ENCODE results near the gene PSME2. TPM values are rescaled to one million over a fixed set of nuclear protein-coding genes. Genes with fewer than 3 reads are reported as not detected.
A peak's percentile ranks its signal among the peaks of the same experiment; 100 is the strongest.

PSME2 gene
- total RNA-seq, 1 donor from 2014 or later, result 125 TPM

DNA sequence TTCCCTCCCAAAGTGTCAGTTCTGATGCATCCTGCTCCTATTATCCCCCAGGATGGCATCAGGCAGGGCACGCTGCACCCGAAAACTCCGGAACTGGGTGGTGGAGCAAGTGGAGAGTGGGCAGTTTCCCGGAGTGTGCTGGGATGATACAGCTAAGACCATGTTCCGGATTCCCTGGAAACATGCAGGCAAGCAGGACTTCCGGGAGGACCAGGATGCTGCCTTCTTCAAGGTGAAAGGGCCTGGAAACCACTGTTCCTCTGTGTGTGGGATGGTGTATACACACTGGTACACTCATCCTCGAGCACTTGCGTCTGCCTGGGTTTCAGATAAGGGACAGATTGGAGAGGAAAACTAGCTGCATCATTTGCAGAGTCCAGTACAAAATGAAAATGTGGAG lies 15.7 kb upstream of the PSME2 start:
- no peak for TF ChIP-seq CTCF (conservative IDR thresholded peaks at IDR 0.05)
- Mint-ChIP-seq H3K27ac (ENCODE audit: unreplicated experiment) (no peak overlapping the region), H3K4me1 (peaks cover 13% of the 10 kb centered on the region), H3K27me3 (ENCODE audit: low read depth) (no peaks in the 10 kb centered on the region), H3K36me3 (ENCODE audit: low read depth) (no peaks in the 10 kb centered on the region), H3K9me3 (no peaks in the 10 kb centered on the region), H3K4me3 (no peak overlapping the region)
- no peak for DNase-seq (ENCODE audit: low read depth, low spot score)

GRCh38 chr14:24160850-24161804 lies 14.7 kb upstream of the PSME2 start, which contains the start of gene IRF9:
Gene IRF9 (plus strand): TSS chr14:24161265. CDS start chr14:24162145, 880 bp downstream.
- Mint-ChIP-seq H3K4me1 (peaks cover 13% of the 10 kb centered on the region), H3K27ac (ENCODE audit: unreplicated experiment) (peak within 1 kb of the TSS; percentile 9), H3K27me3 (ENCODE audit: low read depth) (no peaks in the 10 kb centered on the region), H3K4me3 (peak within 1 kb of the TSS; percentile 76), H3K36me3 (ENCODE audit: low read depth) (peaks cover 4% of the 10 kb centered on the region), H3K9me3 (no peaks in the 10 kb centered on the region)
- peak; percentile 99 for DNase-seq (ENCODE audit: low read depth, low spot score)
- TF ChIP-seq CTCF (conservative IDR thresholded peaks at IDR 0.05), result peak; percentile 99

GRCh38 chr14:24160499-24160849 lies 14.1 kb upstream of the PSME2 start:
- TF ChIP-seq CTCF (conservative IDR thresholded peaks at IDR 0.05), result no peak
- Mint-ChIP-seq H3K27ac (ENCODE audit: unreplicated experiment) (no peak overlapping the region), H3K27me3 (ENCODE audit: low read depth) (no peaks in the 10 kb centered on the region), H3K9me3 (no peaks in the 10 kb centered on the region), H3K36me3 (ENCODE audit: low read depth) (peaks cover 6% of the 10 kb centered on the region), H3K4me1 (peaks cover 13% of the 10 kb centered on the region), H3K4me3 (no peak overlapping the region)
- DNase-seq (ENCODE audit: low read depth, low spot score), result no peak

- DNase-seq (ENCODE audit: low read depth, low spot score), result no peak
- Mint-ChIP-seq H3K4me1 (peaks cover 13% of the 10 kb centered on the region), H3K27me3 (ENCODE audit: low read depth) (no peaks in the 10 kb centered on the region), H3K27ac (ENCODE audit: unreplicated experiment) (no peak overlapping the region), H3K4me3 (no peak overlapping the region), H3K36me3 (ENCODE audit: low read depth) (peaks cover 7% of the 10 kb centered on the region), H3K9me3 (no peaks in the 10 kb centered on the region)
- no peak for TF ChIP-seq CTCF (conservative IDR thresholded peaks at IDR 0.05)
Measured at GRCh38 chr14:24159777-24160498, 13.5 kb upstream of the PSME2 start.

GRCh38 chr14:24157331-24157730 lies 10.9 kb upstream of the PSME2 start:
- TF ChIP-seq CTCF (conservative IDR thresholded peaks at IDR 0.05), result no peak
- DNase-seq (ENCODE audit: low read depth, low spot score), result no peak
- Mint-ChIP-seq H3K27me3 (ENCODE audit: low read depth) (no peaks in the 10 kb centered on the region), H3K36me3 (ENCODE audit: low read depth) (peaks cover 10% of the 10 kb centered on the region), H3K4me3 (no peak overlapping the region), H3K9me3 (no peaks in the 10 kb centered on the region), H3K27ac (ENCODE audit: unreplicated experiment) (peak overlapping the region; percentile 43), H3K4me1 (peaks cover 13% of the 10 kb centered on the region)

Measured in neural crest cell (in vitro differentiated cells).